ENCODE data around the gene SCN8A.

DNA sequence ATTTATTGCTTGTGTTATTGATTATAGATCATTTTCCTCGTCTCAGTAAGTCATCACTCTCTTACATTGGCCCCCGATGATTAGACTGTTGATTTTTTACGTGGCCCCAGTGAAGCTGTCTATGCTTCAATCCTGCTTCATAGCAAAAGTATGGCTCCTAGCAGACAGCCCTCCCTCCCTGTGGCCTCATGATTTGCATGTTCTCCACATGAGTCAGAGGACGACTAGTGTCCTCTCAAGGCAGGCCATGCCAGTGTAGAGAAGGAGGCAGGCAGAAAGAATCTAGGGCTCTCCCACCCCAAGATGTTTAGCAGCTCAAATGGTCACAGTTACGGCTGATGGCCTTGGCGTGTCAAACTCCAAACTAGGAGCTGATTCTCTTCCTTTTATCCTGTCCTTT is 197.8 kb downstream of the SCN8A start:
- TF ChIP-seq, protein P1, sequence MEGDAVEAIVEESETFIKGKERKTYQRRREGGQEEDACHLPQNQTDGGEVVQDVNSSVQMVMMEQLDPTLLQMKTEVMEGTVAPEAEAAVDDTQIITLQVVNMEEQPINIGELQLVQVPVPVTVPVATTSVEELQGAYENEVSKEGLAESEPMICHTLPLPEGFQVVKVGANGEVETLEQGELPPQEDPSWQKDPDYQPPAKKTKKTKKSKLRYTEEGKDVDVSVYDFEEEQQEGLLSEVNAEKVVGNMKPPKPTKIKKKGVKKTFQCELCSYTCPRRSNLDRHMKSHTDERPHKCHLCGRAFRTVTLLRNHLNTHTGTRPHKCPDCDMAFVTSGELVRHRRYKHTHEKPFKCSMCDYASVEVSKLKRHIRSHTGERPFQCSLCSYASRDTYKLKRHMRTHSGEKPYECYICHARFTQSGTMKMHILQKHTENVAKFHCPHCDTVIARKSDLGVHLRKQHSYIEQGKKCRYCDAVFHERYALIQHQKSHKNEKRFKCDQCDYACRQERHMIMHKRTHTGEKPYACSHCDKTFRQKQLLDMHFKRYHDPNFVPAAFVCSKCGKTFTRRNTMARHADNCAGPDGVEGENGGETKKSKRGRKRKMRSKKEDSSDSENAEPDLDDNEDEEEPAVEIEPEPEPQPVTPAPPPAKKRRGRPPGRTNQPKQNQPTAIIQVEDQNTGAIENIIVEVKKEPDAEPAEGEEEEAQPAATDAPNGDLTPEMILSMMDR (IDR thresholded peaks at IDR 0.05) = no peak
- TF ChIP-seq EP300 (IDR thresholded peaks at IDR 0.05) (no peak), POLR2A (IDR thresholded peaks at IDR 0.05) (no peak), POLR2AphosphoS5 (IDR thresholded peaks at IDR 0.05) (no peak)
